GM19452 (cell line): Measurements from ENCODE around the gene AIFM1.
A peak's percentile ranks its signal among the peaks of the same experiment; 100 is the strongest.

ENCODE experiments used
- ATAC-seq: cut with Tn5 transposase; IDR thresholded peaks from one replicate; pipeline ENCODE4 v1.9.1; 2021; ENCODE audit not compliant: unreplicated experiment

Gene AIFM1

GRCh38 chrX:130171446-130172126, 5.9 kb upstream of the AIFM1 start, which contains the start of gene RAB33A:
Gene RAB33A, plus strand, starts transcription at chrX:130171962. Its CDS starts 101 bp downstream, at chrX:130172063.
- ATAC-seq = no peak

DNA sequence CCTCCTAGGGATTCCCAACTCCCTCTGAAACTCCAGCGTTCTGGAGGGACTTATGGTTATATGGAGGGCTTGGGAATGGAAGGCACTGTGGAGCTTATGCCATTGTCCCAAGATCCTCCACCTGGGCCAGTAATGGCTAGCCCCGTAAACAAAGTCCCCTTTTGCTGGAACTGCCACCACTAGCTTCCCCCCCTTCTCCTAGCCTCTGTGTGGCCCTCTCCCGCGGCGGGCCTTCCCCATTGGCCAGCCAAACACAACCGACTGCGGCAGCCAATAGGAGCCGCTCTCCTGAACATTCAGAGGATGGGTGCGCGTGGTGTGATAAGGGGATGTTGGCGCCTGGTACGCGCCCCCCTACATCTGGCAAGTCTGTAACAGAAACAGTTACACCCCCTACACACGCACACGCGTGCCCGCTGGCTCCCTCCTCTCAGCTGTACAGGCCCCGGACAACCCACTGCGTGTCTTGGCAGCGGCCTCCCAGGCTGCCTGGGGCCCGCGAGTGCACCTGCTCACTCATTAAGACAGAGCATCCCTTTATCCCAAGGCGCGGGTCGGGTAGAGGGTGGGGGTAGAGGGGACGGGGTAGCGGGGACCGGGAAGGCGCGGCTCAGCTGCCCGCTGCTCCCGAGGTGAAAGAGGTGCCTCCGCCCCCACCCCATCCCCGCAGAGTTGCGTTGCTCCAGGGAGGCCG, 5.3 kb upstream of the AIFM1 start:
- peak; percentile 66 for ATAC-seq

GRCh38 chrX:130167040-130167439, 1.4 kb upstream of the AIFM1 start:
- no peak for ATAC-seq

DNA sequence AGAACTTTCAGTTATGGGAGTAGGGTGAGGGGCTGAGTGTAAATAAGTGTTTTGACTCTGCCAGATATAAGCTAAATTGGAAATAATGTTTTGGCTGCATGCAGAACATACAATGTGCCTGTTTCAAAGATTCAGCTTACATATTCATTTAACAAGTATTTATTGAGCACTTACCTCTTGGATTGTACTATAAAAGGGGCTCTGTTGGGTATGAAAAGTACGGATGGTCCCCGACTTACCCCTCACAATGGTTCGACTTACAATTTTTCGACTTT, 799 bp upstream of the AIFM1 start:
- no peak for ATAC-seq

DNA sequence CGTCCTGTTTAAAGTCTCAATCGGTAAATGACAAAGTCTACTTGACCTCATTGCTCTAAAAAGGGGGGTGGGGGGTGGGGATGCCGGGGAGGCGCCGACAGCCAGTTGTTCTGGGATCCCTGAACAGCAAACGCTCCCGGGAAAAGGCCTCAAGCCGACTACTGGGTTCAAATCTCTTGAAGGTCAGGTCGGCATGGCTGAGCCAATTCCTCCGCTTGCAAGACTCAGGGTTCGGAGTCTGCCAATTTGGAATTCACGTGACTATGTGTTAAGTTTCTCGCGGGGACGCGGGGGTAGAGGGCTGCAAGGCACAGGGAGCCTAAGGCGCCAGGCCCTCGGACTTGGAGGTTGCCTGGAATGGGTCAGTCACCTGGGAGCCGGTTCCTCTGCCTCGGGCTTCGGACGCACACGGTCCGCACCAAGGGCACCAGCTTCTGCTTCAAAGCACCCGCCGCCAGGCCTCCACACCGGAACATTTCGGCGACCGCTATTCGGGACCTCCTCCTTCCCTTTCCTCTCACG, 399 bp downstream of the AIFM1 start:
- ATAC-seq = no peak

DNA sequence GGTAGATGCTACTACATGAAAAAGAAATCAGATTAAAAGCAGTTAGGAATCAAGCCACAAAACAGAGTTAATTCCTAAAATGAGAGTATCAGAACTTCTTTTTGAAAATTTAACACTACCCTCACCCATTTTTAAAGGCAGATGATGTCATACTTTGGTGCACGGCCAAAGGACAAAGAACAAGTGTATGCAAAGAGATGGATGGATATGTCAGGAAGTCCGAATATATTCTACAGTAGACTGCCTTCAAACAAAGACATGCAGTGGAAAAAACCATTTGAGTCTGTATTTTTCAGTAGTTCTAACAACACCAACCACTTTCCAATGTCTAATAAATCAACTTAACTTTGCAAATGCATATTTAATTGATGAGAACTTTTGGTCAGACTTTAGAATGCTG, 2.2 kb downstream of the AIFM1 start:
- ATAC-seq = no peak

DNA sequence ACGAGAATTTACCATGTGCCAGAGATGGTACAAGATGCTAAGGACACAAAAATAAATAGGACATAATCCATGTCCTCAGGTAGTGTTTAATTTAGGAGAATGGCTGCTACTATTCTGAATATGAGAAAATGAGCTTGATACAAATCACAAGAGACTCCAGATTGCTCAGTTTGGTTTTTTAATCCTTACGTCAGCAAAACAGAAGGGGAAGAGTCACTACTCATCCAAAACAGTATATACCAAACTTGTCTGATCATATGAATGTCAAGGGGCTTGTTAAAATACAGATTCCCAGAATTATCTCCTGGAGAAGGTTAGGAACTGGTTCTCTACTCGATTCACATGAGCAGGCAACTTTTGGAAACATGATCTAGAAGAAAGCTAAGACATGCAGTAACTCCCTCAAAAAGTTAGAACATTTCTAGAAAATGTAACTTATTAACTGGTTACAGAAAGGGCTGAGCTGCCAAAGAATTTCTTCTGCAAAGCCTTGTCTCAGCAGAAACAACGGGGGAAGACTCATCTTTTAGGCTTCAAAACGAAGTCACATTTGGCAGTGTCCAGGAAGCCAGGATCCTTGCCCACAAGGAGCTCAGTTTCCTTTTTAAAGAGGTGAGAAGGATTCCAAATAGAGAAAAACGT, 3.4 kb downstream of the AIFM1 start:
- ATAC-seq = no peak

GRCh38 chrX:130159776-130160175, 5.9 kb downstream of the AIFM1 start:
- ATAC-seq = no peak

GRCh38 chrX:130158311-130158710, 7.3 kb downstream of the AIFM1 start:
- no peak for ATAC-seq

- ATAC-seq = no peak
These were observed 10.1 kb downstream of the AIFM1 start for GRCh38 chrX:130155564-130155963.

GRCh38 chrX:130147631-130148030, 18.0 kb downstream of the AIFM1 start:
- no peak for ATAC-seq

GRCh38 chrX:130145123-130145522, 20.5 kb downstream of the AIFM1 start:
- no peak for ATAC-seq

- no peak for ATAC-seq
These were observed 21.1 kb downstream of the AIFM1 start for GRCh38 chrX:130144509-130144908.

DNA sequence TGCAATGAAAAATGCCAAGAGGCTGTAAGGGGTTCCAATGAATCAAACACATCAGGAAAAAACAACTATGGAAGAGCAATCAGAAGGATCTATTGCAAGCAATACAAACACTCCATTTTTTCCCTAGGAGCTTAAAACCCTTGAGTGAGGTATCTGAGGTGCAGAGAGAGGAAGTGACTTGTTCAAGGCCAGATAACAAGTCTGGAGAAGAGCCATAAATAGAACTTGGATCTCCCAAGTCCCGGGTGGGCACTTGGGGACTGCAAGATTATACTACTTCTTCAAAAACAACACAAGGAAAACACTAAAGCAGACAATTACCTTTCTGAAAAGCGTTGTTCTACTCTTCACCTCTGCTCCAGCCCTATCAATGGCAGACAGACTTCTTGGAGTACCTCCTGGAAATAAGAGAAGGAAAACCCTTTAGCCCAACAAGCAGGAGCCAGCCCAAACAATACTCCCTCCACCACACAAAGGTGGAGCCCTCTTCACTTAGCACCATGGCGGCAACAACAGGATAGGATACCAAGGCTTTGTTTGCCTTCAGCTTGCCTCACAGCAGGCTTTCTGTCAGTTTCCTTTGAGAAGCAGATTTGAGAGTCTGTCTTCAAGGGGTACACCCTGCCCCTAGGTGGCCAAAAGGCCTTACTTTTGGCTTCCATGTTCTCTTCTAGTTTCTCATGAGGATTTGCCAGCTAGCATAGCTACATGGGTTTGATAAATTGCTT, 26.0 kb downstream of the AIFM1 start:
- ATAC-seq = no peak

GRCh38 chrX:130136961-130137360, 28.7 kb downstream of the AIFM1 start:
- no peak for ATAC-seq

GRCh38 chrX:130136496-130136895, 29.1 kb downstream of the AIFM1 start:
- no peak for ATAC-seq

DNA sequence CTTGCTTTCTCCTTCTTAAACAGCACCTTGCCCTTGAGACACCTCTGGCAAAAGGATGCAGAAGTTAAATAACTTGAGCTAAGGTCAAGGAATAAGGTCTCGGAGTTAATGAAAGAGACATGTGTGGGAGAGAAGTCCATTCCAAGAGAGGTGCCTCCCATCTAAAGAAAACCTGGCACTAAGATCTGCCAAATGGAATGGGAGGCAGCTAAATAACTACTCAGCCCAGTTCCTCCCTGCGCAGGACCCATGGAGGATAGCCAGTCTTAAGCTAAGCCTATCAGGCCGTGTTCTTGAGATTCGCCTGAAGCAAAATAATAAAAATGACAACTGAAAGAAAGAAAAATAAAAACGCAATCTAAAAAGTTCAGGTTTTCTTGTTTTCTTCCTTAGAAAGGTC, 34.7 kb downstream of the AIFM1 start:
- no peak for ATAC-seq

DNA sequence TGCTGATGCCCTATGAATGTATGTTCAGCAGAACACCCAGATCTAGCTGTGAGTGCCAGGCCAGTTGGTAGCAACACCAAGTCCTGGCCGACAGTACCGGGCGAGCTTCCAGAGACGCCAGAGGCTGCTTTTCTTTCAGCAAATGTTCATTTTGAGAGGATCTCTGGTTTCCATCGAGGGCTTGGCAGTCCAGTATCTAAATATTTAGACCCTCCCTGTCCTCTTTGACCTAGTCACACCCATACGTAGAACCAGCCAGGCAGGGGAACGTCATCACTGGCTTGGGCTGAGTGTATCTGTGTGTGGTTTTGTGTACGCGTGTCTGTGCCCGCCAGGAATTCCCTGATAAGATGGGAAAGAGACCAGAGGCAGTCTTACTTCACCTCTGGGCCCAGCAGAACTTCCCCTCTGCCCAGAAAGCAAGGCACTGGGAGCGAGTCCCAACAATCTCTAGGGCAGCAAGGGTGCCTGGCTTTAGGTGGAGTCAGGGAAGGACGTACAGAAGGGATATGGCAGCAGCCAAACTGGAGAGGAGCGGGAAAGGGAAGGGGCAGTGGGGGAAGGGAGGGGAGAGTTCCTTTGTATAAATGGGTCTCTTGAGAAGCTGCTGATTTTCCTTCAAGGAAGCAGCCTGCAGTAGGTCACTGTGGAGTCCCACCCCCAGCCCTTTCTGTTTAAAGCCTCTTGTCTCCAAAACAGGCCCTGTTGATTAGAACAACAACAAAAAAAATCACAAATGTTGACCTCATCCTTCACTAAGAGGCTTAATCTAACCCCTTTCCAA, 40.4 kb downstream of the AIFM1 start:
- no peak for ATAC-seq

DNA sequence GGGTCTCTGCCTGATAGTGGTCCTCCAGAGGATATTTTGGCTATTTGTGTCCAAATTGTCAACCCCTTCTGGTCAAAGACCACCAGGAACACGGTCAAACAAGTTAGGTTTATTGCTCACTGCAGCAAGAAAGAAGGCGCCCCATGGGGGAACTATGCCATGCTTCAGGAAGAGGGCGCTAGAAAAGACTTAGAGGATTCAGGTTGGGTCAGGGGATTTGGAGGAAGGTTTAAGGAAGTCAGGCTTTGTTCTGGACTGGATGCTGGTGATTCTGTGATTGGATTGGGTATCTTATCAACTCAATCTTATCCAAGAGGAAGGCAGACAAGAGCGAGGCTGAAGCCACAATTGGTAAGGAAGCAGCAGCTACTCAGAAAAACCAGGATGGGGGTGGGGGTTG, 41.1 kb downstream of the AIFM1 start:
- ATAC-seq = no peak

- ATAC-seq = no peak
These were observed 44.2 kb downstream of the AIFM1 start for GRCh38 chrX:130121505-130121800.
